GM23248 (cell line): ENCODE data around the gene CACNG3. TPM values are rescaled to one million over a fixed set of nuclear protein-coding genes. Genes with fewer than 3 reads are reported as not detected.
A peak's percentile ranks its signal among the peaks of the same experiment; 100 is the strongest.

ENCODE experiments used
- DNase-seq: peaks from one replicate; pipeline ENCODE4 v3.0.0-alpha.2; 2015
- H2AFZ ChIP-seq: fragments of 200-600 bp; sonication (generic); 2 replicates; pipeline ENCODE4 v1.6.1; 2016; ENCODE audit warnings: antibody characterized with exemption
- H3F3A ChIP-seq: fragments of 200-600 bp; sonication (generic); 2 replicates; pipeline ENCODE4 v1.6.1; 2016; ENCODE audit warnings: mild to moderate bottlenecking, antibody characterized with exemption, mixed run types; ENCODE audit not compliant: insufficient read depth
- H3K27ac ChIP-seq: fragments of 200-600 bp; sonication (generic); 2 replicates; pipeline ENCODE4 v1.5.1; 2016; ENCODE audit warnings: mild to moderate bottlenecking
- H3K27me3 ChIP-seq: fragments of 200-600 bp; sonication (generic); replicated peaks from 2 replicates; pipeline ENCODE4 v1.6.1; 2016; ENCODE audit warnings: mild to moderate bottlenecking; ENCODE audit not compliant: insufficient read depth
- H3K36me3 ChIP-seq: fragments of 200-600 bp; sonication (generic); 2 replicates; pipeline ENCODE4 v1.6.1; 2016; ENCODE audit warnings: low read depth, mild to moderate bottlenecking
- H3K4me1 ChIP-seq: fragments of 200-600 bp; sonication (generic); 2 replicates; pipeline ENCODE4 v1.6.1; 2016; ENCODE audit warnings: mild to moderate bottlenecking; ENCODE audit not compliant: insufficient read depth
- H3K4me2 ChIP-seq: fragments of 200-600 bp; sonication (generic); one replicate; pipeline ENCODE4 v1.6.1; 2016; ENCODE audit warnings: mild to moderate bottlenecking; ENCODE audit not compliant: unreplicated experiment
- H3K4me3 ChIP-seq: fragments of 200-600 bp; sonication (generic); 2 replicates; pipeline ENCODE4 v1.5.1; 2016; ENCODE audit warnings: mild to moderate bottlenecking
- H3K79me2 ChIP-seq: fragments of 200-600 bp; sonication (generic); 2 replicates; pipeline ENCODE4 v1.6.1; 2016; ENCODE audit warnings: mild to moderate bottlenecking; ENCODE audit not compliant: insufficient read depth
- H3K9ac ChIP-seq: fragments of 200-600 bp; sonication (generic); 2 replicates; pipeline ENCODE4 v1.6.1; 2016; ENCODE audit warnings: mild to moderate bottlenecking
- H3K9me2 ChIP-seq: fragments of 200-600 bp; sonication (generic); 2 replicates; pipeline ENCODE4 v1.6.1; 2016; ENCODE audit warnings: mixed run types, mild to moderate bottlenecking, moderate library complexity; ENCODE audit not compliant: insufficient read depth
- H3K9me3 ChIP-seq: fragments of 200-600 bp; sonication (generic); one replicate; pipeline ENCODE4 v1.6.1; 2017; ENCODE audit warnings: low read depth
- H4K20me1 ChIP-seq: fragments of 200-600 bp; sonication (generic); 2 replicates; pipeline ENCODE4 v1.6.0; 2016; ENCODE audit not compliant: insufficient read depth
- EZH2 ChIP-seq: fragments of 200-600 bp; sonication (generic); IDR thresholded peaks from 2 replicates; pipeline ENCODE4 v1.6.1; 2018; ENCODE audit warnings: antibody characterized with exemption, mild to moderate bottlenecking; ENCODE audit not compliant: insufficient read depth, poor library complexity, severe bottlenecking
- EZH2phosphoT487 ChIP-seq: fragments of 200-600 bp; sonication (generic); IDR thresholded peaks from 2 replicates; pipeline ENCODE4 v1.6.1; 2018; ENCODE audit warnings: antibody characterized with exemption, moderate library complexity, mild to moderate bottlenecking, low read depth; ENCODE audit not compliant: insufficient read depth
- WGBS, 2 experiments: methylation state at CpG; one replicate each; pipeline ENCODE4 v1.1.6; 2015 to 2017; ENCODE audit warnings: low lambda C conversion rate in 2 of 2, low coverage in 1 of 2; ENCODE audit errors: missing lambda C conversion rate in 2 of 2; 5-methylcytosine and 5-hydroxymethylcytosine counted together
- in situ Hi-C: fragments of 300-500 bp; cut with MboI; formaldehyde crosslinking; loops from 2 replicates; pipeline ENCODE4 v1.15.0; 2020
- polyA plus RNA-seq: library from polyadenylated mRNA; unstranded; fragments of >200 nt; fragmentation: Nextera tagmentation; extraction: Ambion mirVana; gene quantifications from 2 replicates; pipeline ENCODE4 v1.2.1, GENCODE V29; 2016
- total RNA-seq: library from RNA; depleted of rRNA; stranded (reverse); fragments of >200 nt; shearing (Covaris generic); gene quantifications from 2 replicates; pipeline ENCODE4 v1.2.3, GENCODE V29; 2014; rRNA removed

Gene CACNG3
- not detected in 2 replicates for total RNA-seq
- polyA plus RNA-seq: not detected in 2 replicates

DNA sequence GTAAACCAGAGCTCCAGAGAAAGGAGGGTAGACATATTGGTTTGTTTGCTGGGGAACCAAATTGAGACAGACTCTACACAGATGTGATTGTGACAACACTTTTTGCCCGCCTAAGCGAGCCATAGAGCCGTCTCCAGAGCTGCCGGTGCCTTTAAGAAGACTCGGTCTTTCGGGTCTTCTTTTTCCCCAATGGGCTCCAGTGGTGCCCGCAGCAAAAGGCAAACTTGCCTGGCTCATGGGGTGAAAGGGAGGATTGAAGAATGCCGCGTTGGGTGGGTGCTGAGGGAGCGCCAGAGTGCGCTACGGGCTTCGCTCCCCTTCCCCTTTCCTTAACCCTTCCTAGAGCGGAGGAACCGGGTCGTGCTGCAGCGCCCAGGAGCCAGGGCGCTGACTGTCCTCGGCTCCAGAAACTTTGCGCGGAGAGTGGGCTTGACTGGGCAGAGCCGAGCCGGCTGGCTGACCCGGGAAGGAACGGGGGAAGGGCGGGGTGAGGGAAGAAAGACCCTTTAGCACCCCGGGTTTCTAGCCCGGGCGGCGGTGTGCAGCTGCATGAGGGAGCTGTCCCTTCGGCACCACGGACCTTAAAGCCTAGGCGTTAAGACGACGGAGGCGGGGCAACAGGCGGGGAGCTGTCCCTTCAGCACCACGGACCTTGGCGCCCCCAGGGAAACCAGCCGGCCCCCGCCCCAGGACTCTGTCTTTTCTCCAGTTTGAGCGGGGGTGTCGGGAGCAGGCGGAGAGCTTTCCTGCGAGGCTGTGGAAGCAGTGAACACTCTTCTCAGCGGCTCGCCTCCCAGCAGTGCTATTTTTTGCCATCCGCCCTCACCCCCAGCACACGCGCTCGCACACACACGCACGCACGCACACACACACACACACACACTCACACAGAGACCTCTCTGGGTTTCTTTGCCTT, at the start of gene CACNG3:
TSS of gene CACNG3 (plus strand) at position 880 of the 916 bp plus-strand sequence. CDS start 420 bp downstream, outside the sequence.
- H3K27ac ChIP-seq: no peak within 1 kb of the TSS
- WGBS, 2 experiments: 4 to 6% methylated on average over 48 to 53 of the region's 54 CpGs
- TF ChIP-seq EZH2 (no peak), EZH2phosphoT487 (no peak)
- peak; percentile 65 for DNase-seq
- no peaks in the 10 kb centered on the region for H3K79me2 ChIP-seq
- no peak within 1 kb of the TSS for H2AFZ ChIP-seq
- no peaks in the 10 kb centered on the region for H3K27me3 ChIP-seq
- H3K36me3 ChIP-seq: no peaks in the 10 kb centered on the region
- no peaks in the 10 kb centered on the region for H3K9me2 ChIP-seq
- H3K4me2 ChIP-seq: no peak within 1 kb of the TSS
- no peaks in the 10 kb centered on the region for H3K9me3 ChIP-seq
- H3K4me3 ChIP-seq: no peak within 1 kb of the TSS
- H4K20me1 ChIP-seq: no peaks in the 10 kb centered on the region
- no peaks in the 10 kb centered on the region for H3F3A ChIP-seq
- no peaks in the 10 kb centered on the region for H3K4me1 ChIP-seq
- H3K9ac ChIP-seq: no peak within 1 kb of the TSS
- in situ Hi-C loops: no loop called here

DNA sequence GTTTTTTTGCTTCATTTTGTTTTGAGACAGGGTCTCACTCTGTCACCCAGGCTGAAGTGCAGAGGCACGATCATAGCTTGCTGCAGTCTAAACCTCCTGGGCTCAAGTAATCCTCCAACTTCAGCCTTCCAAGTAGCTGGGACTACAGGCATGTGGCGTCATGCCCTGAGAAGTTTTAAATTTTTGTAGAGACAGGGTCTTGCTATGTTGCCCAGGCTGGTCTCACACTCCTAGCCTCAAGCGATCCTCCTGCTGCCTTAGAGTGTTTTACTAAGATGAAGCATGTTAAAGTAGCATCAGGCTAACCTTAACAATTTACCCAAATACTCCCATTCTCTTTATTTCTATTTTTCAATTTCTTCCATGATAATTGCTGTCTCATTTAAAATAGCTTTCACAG, 49.2 kb upstream of the CACNG3 start:
- H2AFZ ChIP-seq: no peak overlapping the region
- no peaks in the 10 kb centered on the region for H3K79me2 ChIP-seq
- no peak for DNase-seq
- in situ Hi-C loops: no loop called here
- H3K27me3 ChIP-seq: no peaks in the 10 kb centered on the region
- no peaks in the 10 kb centered on the region for H3K9me2 ChIP-seq
- H4K20me1 ChIP-seq: no peaks in the 10 kb centered on the region
- no peaks in the 10 kb centered on the region for H3K4me1 ChIP-seq
- H3K4me2 ChIP-seq: no peak overlapping the region
- H3K9me3 ChIP-seq: no peaks in the 10 kb centered on the region
- H3F3A ChIP-seq: no peaks in the 10 kb centered on the region
- no peak overlapping the region for H3K27ac ChIP-seq
- H3K36me3 ChIP-seq: no peaks in the 10 kb centered on the region
- no peak overlapping the region for H3K9ac ChIP-seq
- no peak overlapping the region for H3K4me3 ChIP-seq
- 6 to 15% methylated on average over 3 of the region's 3 CpGs for WGBS, 2 experiments
- no peak for TF ChIP-seq EZH2

DNA sequence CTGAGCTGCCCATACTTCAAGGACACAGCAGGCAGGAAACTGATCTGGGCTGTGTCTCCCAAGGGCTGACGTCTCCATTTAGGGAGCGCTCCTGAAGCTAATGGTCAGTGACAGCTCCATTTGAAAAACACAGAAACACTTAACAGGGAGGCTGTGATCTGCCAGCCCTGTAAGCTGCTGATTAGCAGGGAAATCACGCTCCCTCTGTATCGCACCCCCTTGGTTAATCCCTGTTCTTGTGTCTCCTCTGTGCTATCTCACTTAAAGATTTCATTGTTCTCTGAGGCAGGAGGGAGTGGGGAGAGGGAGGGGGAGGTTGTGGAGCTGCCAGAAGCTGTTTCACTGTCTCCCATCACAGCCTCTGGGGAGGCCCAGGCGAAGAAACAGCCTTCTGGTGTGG, 47.4 kb upstream of the CACNG3 start:
- Histone ChIP-seq H3F3A (no peaks in the 10 kb centered on the region), H2AFZ (no peak overlapping the region), H3K4me3 (no peak overlapping the region), H3K27ac (no peak overlapping the region), H3K4me1 (no peaks in the 10 kb centered on the region), H4K20me1 (no peaks in the 10 kb centered on the region), H3K36me3 (no peaks in the 10 kb centered on the region), H3K9me2 (no peaks in the 10 kb centered on the region), H3K9ac (no peak overlapping the region), H3K4me2 (no peak overlapping the region), H3K27me3 (no peaks in the 10 kb centered on the region), H3K79me2 (no peaks in the 10 kb centered on the region), H3K9me3 (no peaks in the 10 kb centered on the region)
- DNase-seq: no peak
- TF ChIP-seq EZH2phosphoT487: no peak
- no peak for TF ChIP-seq EZH2
- WGBS, 2 experiments: 2 to 5% methylated on average over 5 of the region's 5 CpGs
- in situ Hi-C loops: no loop called here

DNA sequence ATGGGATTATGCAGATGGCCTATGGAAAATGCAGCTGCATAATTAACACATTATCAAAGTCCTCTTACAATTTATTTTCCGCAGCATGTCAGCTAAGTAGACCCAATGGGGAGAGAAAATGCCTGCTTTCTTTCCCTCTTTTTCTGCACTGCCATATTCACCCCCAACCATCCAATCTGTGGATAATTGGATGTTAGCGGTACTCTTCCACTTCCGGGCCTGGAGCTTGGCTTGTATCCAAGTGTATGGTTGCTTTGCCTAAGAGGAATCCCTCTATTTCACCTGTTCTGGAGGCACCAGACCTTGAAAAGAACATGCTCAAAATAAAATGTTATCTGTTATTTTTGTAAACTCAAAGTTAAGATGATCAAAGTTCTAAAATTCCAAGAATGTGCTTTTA, 41.1 kb upstream of the CACNG3 start:
- Histone ChIP-seq H4K20me1 (no peaks in the 10 kb centered on the region), H3K4me2 (no peak overlapping the region), H2AFZ (no peak overlapping the region), H3K27me3 (no peaks in the 10 kb centered on the region), H3K4me1 (no peaks in the 10 kb centered on the region), H3K9ac (no peak overlapping the region), H3K36me3 (no peaks in the 10 kb centered on the region), H3K27ac (no peak overlapping the region), H3K9me3 (no peaks in the 10 kb centered on the region), H3K4me3 (no peak overlapping the region), H3K79me2 (no peaks in the 10 kb centered on the region), H3K9me2 (no peaks in the 10 kb centered on the region), H3F3A (no peaks in the 10 kb centered on the region)
- whole genome bisulfite sequencing, 2 experiments: 40 to 49% methylated on average over 3 of the region's 3 CpGs
- TF ChIP-seq EZH2: no peak
- TF ChIP-seq EZH2phosphoT487: no peak
- in situ Hi-C loops: no loop called here
- no peak for DNase-seq
